ENCODE results near the gene CCDC185.

GRCh38 chr1:223347583-223347982 is 45.6 kb upstream of the CCDC185 start:
- no peak for TF ChIP-seq POLR2A (IDR thresholded peaks at IDR 0.05; ENCODE audit: low read length)
- no peak for TF ChIP-seq GATA1 (IDR thresholded peaks at IDR 0.05; ENCODE audit: low read depth, low read length)

All from erythroblast (primary cell).